CD4-positive, alpha-beta T cell treated with Interleukin-6 at 100 ng/mL for 8 hours (primary cell): ENCODE data around the gene MICOS13.
"Not testable (repeated sequence)": the region's sequence is repeated elsewhere in the genome, so short reads cannot be mapped to it uniquely, and the experiment has no call there.

Experiments used
- DNase-seq: peaks from one replicate; pipeline ENCODE4 v3.0.0-alpha.2; 2020; ENCODE audit warnings: mixed read lengths, low spot score

The MICOS13 gene

DNA sequence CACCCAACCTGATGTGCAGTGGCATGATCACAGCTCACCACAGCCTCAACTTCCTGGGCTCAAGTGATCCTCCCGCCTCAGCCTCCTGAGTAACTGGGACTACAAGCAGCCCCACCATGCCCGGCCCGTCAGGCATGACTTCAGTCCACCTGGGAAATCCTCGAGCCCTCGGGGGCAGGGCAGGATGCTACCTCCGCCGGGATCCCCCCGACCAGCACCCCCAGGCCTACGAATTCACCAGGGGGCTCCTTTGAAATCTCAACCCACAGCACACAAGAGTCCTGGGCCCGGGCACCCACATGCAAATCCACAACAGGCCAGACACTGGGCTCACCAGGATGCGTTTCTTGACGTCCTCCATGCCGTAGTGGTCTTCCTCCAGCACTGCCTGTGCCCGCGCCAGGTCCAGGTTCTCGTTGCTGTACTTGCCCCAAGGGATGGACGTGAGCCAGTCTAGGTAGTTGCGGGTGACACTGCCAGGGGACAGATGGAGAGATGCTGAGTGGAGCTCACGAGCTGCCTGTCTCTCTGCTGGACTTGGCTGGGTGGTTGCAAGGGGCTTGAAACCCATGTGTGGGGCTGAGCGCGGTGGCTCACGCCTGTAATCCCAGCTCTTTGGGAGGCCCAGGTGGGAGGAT is 20.3 kb upstream of the MICOS13 start:
- no peak for DNase-seq

GRCh38 chr19:5698635-5699422 is 18.5 kb upstream of the MICOS13 start:
- DNase-seq: no peak

- DNase-seq: no peak
Measured at GRCh38 chr19:5697890-5698634, 17.7 kb upstream of the MICOS13 start.

DNA sequence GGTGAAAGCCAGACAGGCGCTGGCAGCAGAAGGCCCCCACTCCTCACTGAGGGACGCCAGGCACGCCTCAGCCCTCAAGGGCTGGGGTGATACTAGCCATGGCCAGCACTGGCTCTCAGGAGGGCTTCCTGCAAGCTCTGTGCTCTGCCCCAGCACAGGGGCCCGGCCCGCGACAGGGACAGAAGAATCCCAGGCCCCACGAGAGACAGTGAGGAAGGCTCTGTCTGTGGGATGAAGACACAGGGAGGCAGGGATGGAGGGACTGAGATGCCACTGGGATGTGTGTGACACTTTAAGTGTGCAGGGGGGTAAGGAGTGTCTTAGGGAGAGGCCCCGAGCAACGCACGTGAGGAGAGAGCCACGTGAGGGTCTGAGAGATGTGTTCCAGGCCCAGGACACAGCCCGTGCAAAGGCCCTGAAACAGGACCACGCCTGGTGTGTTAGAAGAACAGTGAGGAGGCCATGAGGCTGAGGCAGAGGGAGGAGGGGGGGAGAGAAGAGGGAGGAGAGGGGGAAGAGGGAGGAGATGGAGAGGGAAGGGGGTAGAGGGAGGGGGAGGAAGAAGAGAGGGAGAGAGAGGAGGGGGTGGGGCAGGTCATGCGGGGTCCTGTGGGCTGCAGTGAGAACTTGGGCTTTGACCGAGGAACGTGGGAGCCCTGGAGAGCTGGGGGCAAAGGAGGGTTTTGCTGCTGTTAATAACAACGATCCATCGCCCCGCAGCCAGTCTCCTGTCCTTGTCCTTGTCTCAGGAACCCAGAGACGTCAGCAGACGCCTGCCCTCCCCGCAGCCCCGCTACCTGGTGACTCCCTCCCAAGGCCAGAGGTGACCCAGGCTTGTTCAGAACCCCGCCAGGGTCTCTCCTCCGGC is 16.9 kb upstream of the MICOS13 start:
- no peak for DNase-seq

- no peak for DNase-seq
Measured at GRCh38 chr19:5696196-5697021, 16.1 kb upstream of the MICOS13 start.

- DNase-seq: no peak
Measured at GRCh38 chr19:5695649-5696195, 15.4 kb upstream of the MICOS13 start.

- no peak for DNase-seq
Measured at GRCh38 chr19:5694956-5695648, 14.8 kb upstream of the MICOS13 start.

DNA sequence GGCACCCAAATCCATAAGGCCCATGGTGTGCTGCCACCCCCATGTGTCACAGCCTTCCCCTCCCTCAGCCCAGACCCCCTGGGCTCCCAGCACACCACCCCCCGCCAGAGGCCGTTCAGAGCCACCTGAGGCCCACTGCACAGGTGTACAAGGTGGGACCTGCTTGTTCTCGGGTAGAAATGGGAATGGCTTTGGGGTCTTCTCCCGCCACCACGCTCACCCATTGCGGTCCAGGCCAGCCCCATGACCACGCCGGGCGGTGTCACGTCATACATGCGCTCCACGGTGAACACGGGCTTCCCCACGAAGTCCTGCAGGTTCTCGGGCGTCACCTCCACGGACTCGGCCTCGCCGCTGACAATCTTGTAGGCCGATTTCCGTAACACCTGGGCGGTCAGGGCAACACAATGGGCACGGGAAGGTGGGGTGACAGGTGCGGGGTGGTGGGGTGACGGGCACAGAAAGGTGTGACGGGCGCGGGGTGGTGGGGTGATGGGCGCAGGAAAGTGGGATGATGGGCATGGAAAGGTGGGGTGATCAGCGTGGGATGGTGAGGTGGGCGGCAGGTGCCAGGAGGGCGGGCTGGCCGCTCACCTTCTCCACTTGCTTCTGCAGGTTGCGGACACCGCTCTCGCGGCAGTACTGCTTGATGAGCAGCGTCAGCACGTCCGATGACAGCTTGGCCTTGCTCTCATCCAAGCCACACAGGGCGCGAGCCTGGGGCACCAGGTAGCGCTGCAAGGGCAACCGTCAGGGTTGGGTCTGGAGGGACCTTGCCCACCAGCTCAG is 14.0 kb upstream of the MICOS13 start:
- no peak for DNase-seq

GRCh38 chr19:5693195-5694166 is 13.2 kb upstream of the MICOS13 start:
- no peak for DNase-seq

- no peak for DNase-seq
Measured at GRCh38 chr19:5692723-5693194, 12.4 kb upstream of the MICOS13 start.

DNA sequence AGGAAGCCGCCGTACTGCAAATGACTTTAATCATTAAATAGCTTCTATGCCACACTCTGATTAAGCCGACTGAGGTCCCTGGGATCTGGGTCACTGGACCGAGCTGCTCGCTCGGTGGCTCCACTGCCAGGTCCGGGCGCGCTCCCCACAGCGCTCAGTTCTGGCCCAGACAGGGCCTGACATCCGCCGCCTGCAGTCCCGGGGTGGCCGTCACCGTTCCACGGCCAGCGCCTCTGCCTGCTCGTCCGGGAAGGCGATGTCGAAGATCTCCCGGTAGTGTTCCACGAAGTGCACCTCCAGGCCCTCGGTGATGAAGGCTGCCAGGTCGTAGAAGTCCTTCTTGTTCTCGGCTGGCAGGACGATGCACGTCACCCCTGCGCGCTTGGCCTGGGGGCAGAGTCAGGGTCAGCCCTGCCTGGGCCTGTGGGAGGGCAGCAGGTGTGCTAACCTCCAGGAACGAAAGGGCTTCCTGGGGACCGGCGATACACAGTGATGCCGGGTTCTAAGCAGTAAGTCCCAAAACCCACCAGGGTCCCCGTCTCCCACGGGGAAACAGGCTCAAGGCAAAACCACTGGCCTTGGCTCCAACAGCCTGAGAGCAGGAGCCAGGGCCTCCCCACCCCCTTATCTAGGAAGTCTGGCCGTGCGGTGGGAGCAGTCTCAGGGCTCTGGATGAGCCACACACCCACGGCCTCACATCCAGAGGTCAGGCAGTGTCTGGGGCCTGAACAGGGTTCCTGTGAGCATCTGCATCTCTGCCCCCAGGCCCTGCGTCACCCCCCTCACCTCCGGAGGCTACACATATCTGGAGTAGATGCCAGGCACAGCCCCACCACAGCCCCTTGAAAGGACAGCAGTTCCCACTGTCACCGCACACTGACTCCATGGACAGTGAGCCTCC is 11.8 kb upstream of the MICOS13 start:
- DNase-seq: no peak

DNA sequence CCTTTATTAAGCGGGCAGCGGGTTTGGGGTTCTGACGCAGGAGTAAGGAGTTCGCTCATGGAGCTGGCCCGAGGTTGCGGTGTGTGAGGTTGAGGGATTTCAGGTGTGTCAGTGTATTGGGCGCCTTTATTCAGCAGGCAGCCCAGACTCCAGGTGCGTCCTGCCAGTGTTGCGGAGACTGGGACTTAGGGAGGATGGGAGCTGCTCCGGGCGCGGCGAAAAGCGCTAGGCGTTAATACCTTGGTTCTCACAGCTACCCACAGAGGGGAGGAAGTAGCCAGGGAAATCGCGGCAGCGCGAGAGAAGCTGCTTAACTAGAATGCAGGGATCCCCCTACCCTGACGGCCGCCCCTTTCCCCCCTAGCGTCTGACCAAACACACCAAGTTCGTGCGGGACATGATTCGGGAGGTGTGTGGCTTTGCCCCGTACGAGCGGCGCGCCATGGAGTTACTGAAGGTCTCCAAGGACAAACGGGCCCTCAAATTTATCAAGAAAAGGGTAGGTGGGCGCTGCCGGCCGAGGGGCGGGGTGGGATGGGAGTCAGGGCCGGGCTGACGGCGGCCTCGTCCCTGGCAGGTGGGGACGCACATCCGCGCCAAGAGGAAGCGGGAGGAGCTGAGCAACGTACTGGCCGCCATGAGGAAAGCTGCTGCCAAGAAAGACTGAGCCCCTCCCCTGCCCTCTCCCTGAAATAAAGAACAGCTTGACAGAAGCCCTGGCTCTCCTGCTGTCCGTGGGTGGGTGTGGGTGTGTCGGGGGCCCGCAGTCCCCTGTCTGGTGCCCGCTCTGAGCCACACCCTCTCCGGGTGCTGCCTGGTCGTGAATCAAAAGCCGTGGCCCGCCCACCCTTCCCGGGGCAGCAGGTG is 10.9 kb upstream of the MICOS13 start:
- DNase-seq: peak; percentile 23

GRCh38 chr19:5690125-5690954 is 10.0 kb upstream of the MICOS13 start, which contains the start of gene RPL36:
Gene RPL36 (plus strand): TSS chr19:5690295. CDS start chr19:5690508, 213 bp downstream.
- DNase-seq: peak; percentile 97

- DNase-seq: not testable (repeated sequence)
Measured at GRCh38 chr19:5688262-5688881, 8.1 kb upstream of the MICOS13 start.
